HepG2 (cell line): Measurements from ENCODE around the gene CRHBP.
"Not testable (repeated sequence)": the region's sequence is repeated elsewhere in the genome, so short reads cannot be mapped to it uniquely, and the experiment has no call there.

Experiments used
- EHMT2 ChIP-seq: fragments of 200-600 bp; sonication (generic); IDR thresholded peaks from 2 replicates; pipeline ENCODE4 v1.7.0; 2017; ENCODE audit warnings: antibody characterized with exemption, low read depth, low read length, borderline replicate concordance
- IRF2 ChIP-seq: IDR thresholded peaks from 2 replicates; pipeline ENCODE4 v1.6.1; 2018; ENCODE audit warnings: missing genetic modification reagents, missing compliant biosample characterization
- ZNF670 ChIP-seq: sonication (generic); formaldehyde crosslinking; IDR thresholded peaks from 2 replicates; pipeline ENCODE4 v1.8.0; 2022; ENCODE audit warnings: mild to moderate bottlenecking, missing genetic modification reagents, borderline replicate concordance

DNA sequence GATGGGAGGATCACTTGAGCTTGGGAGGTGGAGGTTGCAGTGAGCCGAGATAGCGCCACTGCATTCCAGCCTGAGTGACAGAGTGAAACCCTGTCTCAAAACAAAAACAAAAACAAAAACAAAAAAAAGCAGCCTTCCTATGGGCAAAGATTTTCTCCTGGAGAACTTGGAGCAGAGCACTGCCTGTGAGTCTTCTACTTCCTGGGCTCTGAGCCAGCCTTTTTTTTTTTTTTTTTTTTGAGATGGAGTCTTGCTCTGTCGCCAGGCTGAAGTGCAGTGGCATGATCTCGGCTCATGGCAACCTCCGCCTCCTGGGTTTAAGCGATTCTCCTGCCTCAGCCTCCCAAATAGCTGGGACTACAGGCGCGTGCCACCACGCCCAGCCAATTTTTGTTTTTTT, 40.6 kb downstream of the CRHBP start:
- TF ChIP-seq ZNF670 (CRISPR knock-in tag); IRF2; EHMT2: not testable (repeated sequence)
